CD4-positive, alpha-beta T cell treated with Interleukin-6 for 4 hours (primary cell): ENCODE results near the gene AMOTL1.

Experiments
- DNase-seq: peaks from one replicate; pipeline ENCODE4 v3.0.0-alpha.2; 2020; ENCODE audit warnings: mixed read lengths

AMOTL1 gene

GRCh38 chr11:94746721-94747120 lies 21.4 kb upstream of the AMOTL1 start:
- no peak for DNase-seq

- no peak for DNase-seq
These were observed 21.0 kb upstream of the AMOTL1 start for GRCh38 chr11:94747146-94747545.

GRCh38 chr11:94747601-94748041 lies 20.5 kb upstream of the AMOTL1 start:
- DNase-seq, result no peak

- DNase-seq, result no peak
These were observed 18.8 kb upstream of the AMOTL1 start for GRCh38 chr11:94749369-94749768.

GRCh38 chr11:94750319-94751217 lies 17.6 kb upstream of the AMOTL1 start:
- no peak for DNase-seq

- DNase-seq, result no peak
These were observed 16.9 kb upstream of the AMOTL1 start for GRCh38 chr11:94751218-94751609.

GRCh38 chr11:94751786-94752185 lies 16.4 kb upstream of the AMOTL1 start:
- DNase-seq, result no peak

GRCh38 chr11:94753630-94754029 lies 14.5 kb upstream of the AMOTL1 start:
- no peak for DNase-seq

- no peak for DNase-seq
These were observed 13.8 kb upstream of the AMOTL1 start for GRCh38 chr11:94754335-94754734.

- no peak for DNase-seq
These were observed 13.3 kb upstream of the AMOTL1 start for GRCh38 chr11:94754819-94755218.

- no peak for DNase-seq
These were observed 12.7 kb upstream of the AMOTL1 start for GRCh38 chr11:94755494-94755893.

GRCh38 chr11:94757037-94757735 lies 11.0 kb upstream of the AMOTL1 start:
- DNase-seq, result no peak

- no peak for DNase-seq
These were observed 9.5 kb upstream of the AMOTL1 start for GRCh38 chr11:94758666-94759065.

- DNase-seq, result no peak
These were observed 8.6 kb upstream of the AMOTL1 start for GRCh38 chr11:94759522-94759921.

GRCh38 chr11:94760296-94760695 lies 7.9 kb upstream of the AMOTL1 start:
- no peak for DNase-seq

- DNase-seq, result no peak
These were observed 5.9 kb upstream of the AMOTL1 start for GRCh38 chr11:94762208-94762607.

GRCh38 chr11:94762995-94763394 lies 5.2 kb upstream of the AMOTL1 start:
- DNase-seq, result no peak

- DNase-seq, result no peak
These were observed 1.4 kb upstream of the AMOTL1 start for GRCh38 chr11:94766713-94767206.

GRCh38 chr11:94767291-94767690 lies 865 bp upstream of the AMOTL1 start:
- DNase-seq, result no peak

- no peak for DNase-seq
These were observed 716 bp downstream of the AMOTL1 start for GRCh38 chr11:94768602-94769541.

- no peak for DNase-seq
These were observed 1.7 kb downstream of the AMOTL1 start for GRCh38 chr11:94769880-94770279.

GRCh38 chr11:94770563-94771120 lies 2.5 kb downstream of the AMOTL1 start:
- DNase-seq, result no peak
